ENCODE data around the gene BAAT. TPM values are rescaled to one million over a fixed set of nuclear protein-coding genes. Genes with fewer than 3 reads are reported as not detected.

BAAT gene
- total and polyA plus RNA-seq, 2 of the 13 experiments (the other 11 are each of a cell fraction or from before 2014, with no cell fraction given), result 0.71 to 7.9 TPM

- no TSS peak for BruUV-seq (replicated peaks)
- no peak overlapping the region for H2AFZ ChIP-seq (ENCODE audit: low read length)
- H3K4me1 ChIP-seq (ENCODE audit: insufficient read depth, low read length), result peaks cover 29% of the 10 kb centered on the region
- in situ Hi-C loops (cut with HindIII; ENCODE audit: extremely low pct_ligation_motif_present, low pct_unique_long_range_greater_than_20kb), result no loop called here
- no peaks in the 10 kb centered on the region for H3K79me2 ChIP-seq (ENCODE audit: insufficient read depth, low read length)
- WGBS (ENCODE audit: low lambda C conversion rate), result 95% methylated on average over 4 of the region's 4 CpGs
- TF ChIP-seq ZNF576 (CRISPR knock-in tag; IDR thresholded peaks at IDR 0.05) (no peak), ZNF569 (CRISPR knock-in tag; IDR thresholded peaks at IDR 0.05; ENCODE audit: borderline replicate concordance) (no peak), ZSCAN29 (CRISPR knock-in tag; conservative IDR thresholded peaks at IDR 0.05) (no peak), LRRFIP1 (CRISPR knock-in tag; conservative IDR thresholded peaks at IDR 0.05) (no peak), ZNF615 (CRISPR knock-in tag; IDR thresholded peaks at IDR 0.05; ENCODE audit: borderline replicate concordance) (no peak), ZNF7 (CRISPR knock-in tag; IDR thresholded peaks at IDR 0.05) (no peak), HINFP (CRISPR knock-in tag; IDR thresholded peaks at IDR 0.05; ENCODE audit: low read depth) (no peak)
- no peaks in the 10 kb centered on the region for H3K36me3 ChIP-seq (replicated peaks in 1 of 2; ENCODE audit: control insufficient read depth in 1 of 2, insufficient read depth in 2 of 2, low read length in 2 of 2)
- DNase-seq (ENCODE audit: low spot score), result no peak
- no peak overlapping the region for H3K27ac ChIP-seq (ENCODE audit: extremely low read length, insufficient read depth, low read length)
- intact Hi-C loops (cut with micrococcal nuclease; ENCODE audit: unreplicated experiment), result loop anchor here (2.0 kb wide), 1 partner anchor 21 kb away; no protein-coding TSS in a partner anchor
- H3K4me2 ChIP-seq (ENCODE audit: low read depth, low read length), result no peak overlapping the region
- no peak overlapping the region for H3K4me3 ChIP-seq (replicated peaks in 1 of 3; ENCODE audit: insufficient read depth in 1 of 3, low read depth in 2 of 3, low read length in 3 of 3)
- FAIRE-seq, result no peak
- H3K9me3 ChIP-seq (ENCODE audit: low read length), result no peaks in the 10 kb centered on the region
- no peaks in the 10 kb centered on the region for H4K20me1 ChIP-seq (ENCODE audit: insufficient read depth, low read length)
- ChIA-PET CTCF (ENCODE audit: low intra/inter-chr PET ratio, low total read pairs) (no interaction called here), POLR2A (no interaction called here)
- ATAC-seq, result no peak
- no peaks in the 10 kb centered on the region for H3K27me3 ChIP-seq (ENCODE audit: control insufficient read depth in 1 of 2, insufficient read depth in 2 of 2, low read length in 2 of 2)
- no peak overlapping the region for H3K9ac ChIP-seq (ENCODE audit: insufficient read depth, low read depth, low read length)
Observed at GRCh38 chr9:101333490-101333889, 51.3 kb downstream of the BAAT start.

Measured in HepG2 (cell line).